Stimulated activated CD8-positive, alpha-beta memory T cell treated with anti-CD3 and anti-CD28 coated beads, Interleukin-4, amount 100 ng/mL, for 4 hours (primary cell): ENCODE data around the gene DOLPP1.

ENCODE experiments used
- DNase-seq, 2 donors: peaks; one replicate each; pipeline ENCODE4 v3.0.0-alpha.2; 2020; ENCODE audit warnings: low read depth in 2 of 2, low spot score in 1 of 2

The DOLPP1 gene

DNA sequence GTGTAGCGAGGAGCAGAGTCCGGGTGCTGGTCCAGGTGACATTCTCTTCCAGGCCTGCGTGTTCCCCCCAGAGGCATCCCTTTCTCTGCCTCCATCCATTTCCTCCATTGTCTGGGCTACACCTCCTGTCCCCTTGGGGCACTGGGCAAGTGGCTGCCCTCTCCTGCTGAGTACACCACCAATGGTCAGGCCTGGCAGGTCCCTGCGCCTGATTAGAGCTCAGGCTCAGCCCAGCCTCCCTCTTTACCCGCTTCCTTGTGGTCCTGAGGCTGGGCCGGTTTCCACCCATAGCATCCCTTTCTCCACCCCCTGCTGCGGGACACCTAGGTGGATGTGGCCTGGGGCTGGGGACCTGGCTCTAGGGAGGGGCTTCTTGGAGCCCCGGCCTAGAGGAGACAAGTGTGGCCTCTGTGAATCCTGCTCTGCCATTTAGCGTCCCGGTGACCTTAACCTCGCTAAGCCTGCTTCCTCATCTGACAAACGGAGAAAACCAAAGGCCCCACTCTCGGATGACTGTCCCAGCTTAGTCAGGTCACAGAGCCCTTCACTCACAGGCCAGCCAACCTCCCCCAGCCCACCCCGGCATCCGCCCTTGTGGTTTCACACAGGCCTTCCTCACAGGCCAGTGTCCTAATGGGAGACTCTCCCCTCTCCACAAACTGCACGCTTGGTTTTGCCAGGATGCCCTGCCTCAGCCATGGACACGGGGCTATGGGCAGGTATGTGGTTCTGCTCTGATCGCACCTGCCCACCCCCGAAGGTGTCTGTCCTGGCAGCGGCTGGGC is 12.9 kb downstream of the DOLPP1 start:
- no peak for DNase-seq

DNA sequence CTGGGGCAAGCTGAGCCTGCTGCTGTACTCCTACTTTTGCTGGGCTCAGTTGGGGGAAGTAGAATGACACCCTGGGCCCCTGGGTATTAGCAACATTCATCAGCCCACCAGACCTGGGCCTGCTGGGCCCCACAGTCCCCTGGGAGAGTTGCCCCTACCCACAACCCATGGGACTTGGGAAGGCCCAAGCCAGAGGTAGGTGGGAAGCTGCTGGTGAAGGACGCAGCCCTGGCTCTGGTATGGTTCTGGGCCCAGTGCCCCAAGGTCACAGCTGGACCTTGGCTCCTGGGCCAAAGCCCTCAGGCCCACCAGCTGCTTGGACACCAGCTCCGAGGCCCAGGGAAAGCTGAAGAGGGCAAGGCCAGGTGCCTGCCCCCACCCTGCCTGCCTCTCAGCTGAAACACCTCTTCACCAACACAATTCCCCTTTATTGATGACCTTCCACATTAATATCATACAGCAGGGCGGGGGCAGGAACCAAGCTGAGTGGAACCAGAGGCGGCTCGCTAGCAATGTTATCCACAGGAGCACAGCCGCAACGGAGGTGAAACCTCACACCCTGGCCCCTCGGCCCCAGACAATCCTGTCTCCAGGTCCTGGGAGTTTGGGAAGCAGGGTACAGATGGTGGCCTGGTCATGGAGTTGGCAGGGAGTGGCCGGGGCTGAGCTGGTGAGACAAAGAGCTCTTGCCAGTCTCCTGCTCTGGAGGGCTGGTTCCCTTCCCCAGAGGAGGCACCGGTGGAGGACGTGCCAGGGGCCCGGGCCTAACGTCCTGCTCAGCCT is 13.7 kb downstream of the DOLPP1 start:
- no peak for DNase-seq

DNA sequence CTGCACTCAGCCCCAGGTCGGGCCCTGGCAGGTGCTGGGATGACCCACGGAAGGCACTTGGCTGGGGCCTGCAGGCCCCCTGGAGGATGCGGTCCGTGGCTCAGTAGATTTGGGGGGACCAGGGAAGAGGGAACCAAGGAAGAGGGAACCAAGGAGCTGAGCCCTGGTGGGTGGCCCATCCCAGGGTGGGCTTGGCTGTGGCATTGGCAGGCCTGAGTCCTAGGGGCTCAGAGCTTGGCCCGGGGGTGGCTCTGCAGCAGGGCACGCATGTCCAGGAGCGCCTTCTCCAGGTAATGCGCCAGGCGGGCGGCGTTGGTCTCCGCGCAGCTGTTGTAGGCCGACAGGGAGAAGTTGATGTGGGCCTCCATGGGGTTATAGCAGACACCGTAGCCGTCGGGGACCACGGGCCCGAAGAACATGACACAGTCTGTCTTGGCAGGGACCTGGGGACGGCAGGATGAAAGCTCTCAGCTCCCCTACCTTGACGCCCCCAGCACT is 14.3 kb downstream of the DOLPP1 start:
- DNase-seq = no peak

DNA sequence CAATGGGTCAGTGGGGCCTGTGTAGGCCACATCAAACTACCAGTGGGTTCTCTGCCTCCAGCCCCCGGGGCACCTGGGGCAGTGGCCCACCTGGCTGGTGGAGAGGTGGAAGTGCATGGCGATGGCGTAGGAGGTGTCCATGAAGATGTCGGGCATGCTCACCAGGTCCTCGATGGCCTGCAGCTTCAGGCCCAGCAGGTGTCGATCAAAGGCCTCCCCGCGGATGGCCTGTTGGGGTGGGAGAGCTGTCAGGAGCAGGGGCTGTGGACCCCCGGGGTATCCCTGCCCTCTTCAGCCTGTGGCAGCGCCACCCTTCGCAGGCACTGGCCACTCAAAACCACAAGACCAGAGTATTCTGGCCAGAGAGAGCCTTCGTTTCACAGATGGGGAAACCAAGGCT is 15.0 kb downstream of the DOLPP1 start:
- DNase-seq = no peak

DNA sequence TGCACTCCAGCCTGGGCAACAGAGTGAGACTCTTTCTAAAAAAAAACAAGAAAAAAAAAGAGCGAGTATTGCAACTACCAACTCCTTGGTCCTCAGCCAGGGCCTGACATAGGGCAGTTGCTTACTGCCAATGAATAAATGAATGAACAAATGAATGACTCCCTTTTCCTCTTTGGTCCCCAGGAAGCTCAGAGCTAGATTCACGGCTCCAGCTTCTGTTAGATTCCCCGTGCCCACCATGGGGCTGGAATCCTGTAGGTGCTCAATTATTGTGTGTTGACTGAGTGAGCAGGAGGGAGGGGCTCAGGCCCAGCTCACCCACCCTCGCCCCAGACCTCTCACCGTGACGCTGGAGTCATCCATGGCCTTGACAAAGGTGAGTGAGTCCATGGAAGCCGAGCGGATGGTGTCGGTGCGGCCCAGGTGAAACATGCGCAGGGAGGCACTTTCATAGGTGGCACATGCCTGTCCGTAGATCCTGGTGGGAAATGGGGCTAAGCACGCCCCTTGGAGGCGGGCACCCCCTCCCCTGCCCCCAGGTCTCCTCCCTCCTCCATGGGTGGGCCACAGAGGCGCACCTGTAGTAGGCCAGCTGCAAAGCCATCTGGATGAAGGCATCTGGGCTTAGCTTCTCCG is 16.9 kb downstream of the DOLPP1 start:
- no peak for DNase-seq

DNA sequence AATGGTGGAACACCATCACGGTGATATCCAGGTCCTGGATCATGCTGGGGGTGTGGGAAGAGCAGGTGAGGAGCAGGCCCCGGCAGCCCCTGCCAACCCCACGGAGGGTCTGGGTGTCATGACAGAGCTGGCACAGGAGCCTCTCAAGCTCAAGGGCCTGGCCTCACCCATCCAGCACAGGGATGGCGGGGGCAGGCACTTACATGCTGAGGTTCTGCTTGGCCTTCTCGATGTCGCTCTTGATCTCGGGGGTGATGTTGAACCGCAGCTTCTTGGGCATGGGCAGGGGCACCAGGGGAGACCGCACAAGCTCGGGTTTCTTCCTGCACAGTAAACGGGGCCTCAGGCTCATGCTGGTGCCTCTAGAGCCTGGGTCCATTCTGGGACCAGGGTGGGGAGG is 17.4 kb downstream of the DOLPP1 start:
- no peak for DNase-seq

DNA sequence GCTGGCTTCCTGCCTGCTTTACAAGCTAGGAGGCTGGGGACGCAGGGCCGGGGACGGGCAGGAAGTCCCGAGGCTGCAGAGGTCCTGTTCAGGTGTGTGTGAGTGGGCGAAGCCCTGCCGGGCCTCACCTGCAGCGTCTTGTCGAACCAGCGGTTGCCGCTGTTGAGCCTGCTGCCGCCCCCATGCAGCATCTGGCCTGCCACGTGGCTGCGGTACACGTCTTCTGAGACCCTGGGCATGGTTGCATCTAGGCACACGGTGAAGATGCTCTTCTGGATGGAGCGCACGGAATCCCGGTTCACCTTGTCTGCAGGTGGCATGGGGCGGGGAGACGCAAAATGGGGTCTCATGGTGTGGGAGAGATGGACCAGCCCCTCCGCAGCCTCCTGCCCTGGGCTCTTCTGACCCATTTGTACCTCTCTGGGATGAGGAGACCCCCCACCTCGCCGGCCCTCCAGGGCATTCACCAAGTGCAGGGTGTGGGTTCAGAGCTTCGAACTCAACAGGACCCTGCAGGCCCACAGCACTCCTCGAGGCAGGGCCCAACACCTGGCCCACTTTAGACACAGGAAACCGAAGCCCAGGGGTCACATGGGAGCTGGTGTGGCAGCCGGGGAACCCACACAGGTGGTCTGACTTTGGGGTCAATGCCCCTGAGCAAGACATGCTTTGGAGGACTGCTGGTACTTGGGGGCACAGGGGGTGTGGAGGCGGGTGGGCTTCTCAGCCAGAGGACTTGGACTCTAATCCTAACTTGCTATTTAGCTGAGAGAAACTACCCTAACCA is 19.7 kb downstream of the DOLPP1 start:
- DNase-seq = no peak

DNA sequence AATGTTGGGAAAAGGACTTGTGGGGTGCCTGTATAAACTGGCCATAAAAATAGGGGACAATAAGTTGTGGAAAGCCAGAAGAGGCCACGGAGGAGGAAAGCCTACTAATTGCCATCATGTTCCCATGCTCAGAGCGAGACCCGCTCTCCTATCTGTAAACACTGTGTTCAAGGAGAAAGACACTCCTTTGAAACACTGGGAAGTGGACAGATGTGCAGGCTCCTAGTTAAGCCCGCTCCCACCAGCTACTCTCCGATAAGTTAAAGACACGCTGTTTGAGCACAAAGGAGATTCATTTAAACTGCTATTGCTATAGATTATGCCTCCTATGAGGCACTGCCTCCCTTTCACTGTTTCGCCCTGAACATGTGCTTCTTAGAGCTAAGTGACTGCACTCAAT is 20.4 kb downstream of the DOLPP1 start:
- DNase-seq = no peak

DNA sequence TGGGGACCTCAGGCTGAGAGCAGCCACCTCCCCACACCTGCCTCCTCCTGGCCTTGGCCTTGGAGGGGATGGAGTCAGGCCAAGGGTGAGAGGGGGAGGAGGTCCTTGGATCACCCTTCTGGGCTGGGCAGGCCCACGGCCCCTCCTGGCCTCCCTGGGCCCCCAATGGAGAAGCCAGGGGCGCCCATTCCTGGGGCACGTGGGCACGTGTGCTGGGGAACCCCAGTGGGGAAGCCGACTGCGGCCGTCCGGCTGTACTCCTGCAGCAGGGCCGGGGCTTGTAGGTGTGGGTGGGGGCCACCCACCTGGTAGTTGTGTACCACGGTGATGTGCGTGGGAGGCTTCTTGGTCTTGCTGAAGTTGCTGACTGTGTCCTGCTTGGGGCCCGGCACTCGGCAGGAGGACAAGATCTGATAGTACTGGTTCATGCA is 21.2 kb downstream of the DOLPP1 start:
- DNase-seq = no peak

DNA sequence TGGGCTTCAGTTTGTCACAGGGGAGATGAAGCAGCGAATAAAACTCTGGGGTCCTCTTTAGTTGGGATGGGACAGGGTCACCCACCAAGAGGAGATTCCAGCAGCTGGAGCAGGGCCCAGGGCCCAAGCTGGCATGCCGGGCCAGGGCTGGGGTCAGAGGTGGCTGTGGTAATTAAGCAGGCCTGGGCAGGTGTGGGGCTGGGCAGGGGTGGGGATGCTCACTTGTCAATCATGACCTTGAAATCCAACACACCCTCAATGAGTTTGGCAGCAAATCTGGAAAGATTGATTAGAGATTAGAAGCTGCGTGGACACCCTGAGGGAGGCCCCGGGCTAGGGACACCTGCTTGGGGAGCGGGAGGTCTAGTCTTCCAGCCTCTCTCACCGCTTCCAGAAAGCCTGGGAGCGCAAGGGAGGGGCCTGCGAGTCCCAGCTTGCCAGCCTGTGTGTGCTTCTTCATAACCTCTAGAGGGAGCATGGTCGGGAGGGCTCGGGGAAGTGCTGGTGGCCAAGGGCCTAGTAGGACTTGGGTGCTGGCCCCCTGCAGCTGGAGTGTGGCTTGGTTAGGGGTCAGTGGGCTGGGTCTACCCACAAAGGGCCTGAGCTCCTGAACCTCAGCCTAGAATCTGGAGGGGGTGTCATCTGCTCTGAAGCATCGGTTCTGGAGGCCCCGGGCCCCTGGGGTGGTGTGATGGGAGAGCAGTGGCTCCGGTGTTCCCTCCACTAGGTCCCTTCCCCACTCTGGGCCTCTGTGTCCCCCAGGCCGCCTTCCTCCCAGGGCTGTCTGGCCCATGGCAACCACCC is 22.1 kb downstream of the DOLPP1 start:
- no peak for DNase-seq

DNA sequence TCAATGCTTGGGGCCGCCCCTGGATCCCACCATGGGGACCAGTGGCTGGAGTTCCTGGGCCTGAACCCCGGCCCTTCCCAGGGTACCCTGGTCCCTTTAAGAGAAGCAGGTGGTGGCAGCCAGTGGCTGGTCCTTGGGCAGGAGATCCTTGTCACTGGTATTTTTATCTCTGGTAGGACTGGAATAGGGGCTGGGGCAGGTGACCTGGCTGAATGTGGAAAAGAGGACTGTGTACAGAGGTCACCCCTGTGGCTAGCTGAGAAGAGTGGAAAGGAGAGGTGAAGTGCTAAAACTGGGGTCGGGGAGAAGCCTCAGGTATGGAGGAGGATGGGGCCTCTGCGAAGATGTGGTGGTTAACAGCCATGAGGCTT is 22.7 kb downstream of the DOLPP1 start:
- DNase-seq = no peak

DNA sequence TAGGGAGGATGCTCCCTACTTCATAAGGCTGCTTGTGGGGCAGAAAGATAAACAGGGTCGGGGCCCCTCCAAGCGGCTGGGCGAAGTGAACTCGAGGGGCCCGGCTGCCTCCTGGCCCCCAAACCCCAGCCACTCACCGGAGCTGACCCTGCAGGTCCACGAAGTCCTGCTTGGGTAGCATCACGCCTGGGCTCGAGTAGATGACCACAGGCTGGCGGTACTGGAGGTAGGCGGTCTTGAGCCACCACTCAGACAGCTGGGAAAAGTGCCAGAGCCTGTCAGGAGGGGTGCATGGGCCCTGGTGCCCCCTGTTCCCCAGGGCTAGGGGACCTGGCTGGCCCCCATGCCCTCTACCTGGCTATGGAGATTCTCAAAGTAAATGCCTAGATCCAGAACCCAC is 23.1 kb downstream of the DOLPP1 start:
- DNase-seq = no peak

DNA sequence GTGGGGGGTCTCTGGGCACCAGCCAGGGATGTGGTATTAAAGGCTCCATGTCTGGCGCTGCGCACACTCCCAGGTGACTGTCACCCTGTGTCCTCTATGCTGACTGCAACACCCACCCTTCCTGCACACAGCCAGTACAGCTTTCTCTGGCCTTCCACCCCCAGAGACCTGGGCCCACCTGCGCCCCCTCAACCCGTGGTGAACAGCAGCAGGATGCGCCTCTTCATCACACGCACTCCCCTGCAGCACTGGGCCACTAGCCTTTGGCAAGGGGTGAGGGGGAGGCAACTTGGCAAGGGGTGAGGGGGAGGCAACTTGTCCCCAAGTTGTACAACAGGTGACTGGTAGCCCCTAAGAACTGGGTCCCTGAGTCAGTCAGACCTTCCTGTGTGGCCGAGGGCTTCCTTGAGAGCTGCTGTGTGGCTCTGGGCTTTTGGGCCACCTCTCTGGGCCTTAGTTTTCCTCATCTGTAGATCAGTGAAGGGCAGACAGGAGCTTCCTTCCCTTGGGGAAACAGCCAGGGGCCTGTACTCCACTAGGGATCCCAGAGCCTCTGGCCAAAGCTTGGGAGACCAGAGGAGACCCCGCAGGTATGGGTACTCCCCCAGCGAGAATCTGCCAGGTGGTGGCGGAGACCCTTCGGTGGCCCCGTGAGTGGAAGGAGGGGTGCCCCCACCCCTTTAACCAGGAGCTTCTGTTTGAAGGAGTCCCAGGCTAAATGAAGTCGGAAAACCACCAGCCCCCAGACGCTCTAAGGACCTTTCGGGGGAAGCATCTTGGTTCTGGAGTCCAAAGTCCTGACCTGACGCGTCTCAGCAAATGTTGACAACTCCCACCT is 25.2 kb downstream of the DOLPP1 start:
- DNase-seq = no peak

DNA sequence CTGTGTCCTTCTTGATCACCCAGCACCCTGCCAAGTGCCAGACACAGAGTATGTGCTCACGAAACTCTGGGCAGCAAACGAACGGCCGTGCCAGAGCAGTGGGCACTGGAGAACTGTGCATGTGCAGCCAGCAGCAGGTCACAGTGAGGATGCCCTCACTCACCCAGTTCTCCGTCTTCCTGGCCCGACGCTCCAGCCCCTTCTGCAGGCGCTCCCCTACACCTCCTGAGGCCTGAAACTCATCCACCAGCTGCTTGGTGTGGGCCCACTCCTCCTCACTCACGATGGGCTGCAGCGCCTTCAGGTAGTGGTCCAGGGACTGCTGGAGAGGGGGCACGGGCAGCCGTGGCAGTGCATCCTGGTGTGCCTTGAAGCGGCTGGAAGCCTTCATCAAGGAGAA is 26.7 kb downstream of the DOLPP1 start:
- DNase-seq = no peak

DNA sequence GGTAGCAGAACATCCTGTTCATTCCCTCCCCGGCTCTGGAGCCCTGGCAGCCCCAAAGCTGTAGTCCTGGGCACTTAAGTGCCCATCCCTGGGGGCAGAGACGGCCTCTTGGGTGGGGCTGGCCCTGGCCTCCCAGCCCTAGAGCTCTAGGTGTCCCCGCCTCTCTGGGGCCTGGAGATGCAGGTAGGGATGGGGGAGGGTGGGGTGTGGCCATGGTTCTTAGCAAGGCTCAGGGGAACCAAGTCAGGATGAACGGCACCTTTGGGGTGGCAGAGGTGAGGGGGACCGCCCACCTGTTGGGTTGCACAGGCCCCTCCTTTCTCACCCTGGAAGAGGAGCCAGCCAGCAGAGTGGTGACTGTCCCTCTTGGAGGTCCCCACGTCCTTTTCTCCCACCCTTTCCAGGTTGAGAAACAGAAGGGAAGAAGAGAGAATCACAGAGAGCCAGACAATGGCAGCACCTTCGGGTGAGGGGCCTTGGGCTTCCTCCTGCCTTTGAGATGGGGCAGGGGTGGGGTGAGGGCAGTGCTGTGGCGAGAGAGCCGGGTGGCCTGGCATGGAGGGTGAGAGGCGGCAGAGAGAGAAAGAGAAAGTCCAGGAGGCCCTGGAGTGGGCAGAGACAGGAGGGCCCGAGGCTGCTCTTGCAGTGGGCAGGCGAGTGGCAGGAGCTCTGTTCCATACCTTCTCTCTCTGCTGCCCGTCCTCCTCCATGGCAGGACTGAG is 27.3 kb downstream of the DOLPP1 start:
- DNase-seq = no peak

DNA sequence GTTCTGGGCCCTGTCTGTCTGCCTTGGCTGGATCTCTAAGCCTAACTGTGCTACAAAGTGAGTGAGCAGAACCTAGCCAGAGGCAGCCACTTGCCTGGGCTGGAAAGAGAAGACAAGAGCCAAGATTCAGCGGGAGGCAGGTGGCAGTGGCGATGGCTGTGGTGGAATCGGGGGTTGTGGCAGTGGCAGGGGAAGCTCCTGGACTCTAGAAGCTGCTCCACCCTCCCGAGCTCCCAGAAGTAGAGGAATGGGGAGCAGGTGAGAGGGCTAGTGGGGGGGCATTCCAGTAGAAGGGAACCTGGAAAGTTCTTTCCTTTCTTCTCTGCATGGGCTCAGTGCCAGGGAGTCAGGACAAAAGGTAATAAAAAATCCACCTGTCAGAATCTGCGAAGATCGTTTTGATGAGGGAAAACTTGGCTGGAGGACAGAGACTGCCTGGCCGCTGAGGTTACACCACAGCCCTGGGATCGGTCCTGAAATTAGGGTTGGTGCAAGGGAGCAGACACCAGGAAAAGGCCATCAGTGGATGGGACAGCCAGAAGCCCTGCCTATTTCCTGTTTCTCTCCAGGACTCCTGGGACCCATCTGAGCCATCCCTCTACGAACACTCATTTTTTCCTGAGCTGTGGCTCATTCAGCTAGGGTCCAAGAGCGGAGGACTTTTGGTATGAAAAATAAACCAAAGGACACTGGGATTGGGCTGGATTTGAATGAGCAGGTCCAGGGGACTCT is 28.1 kb downstream of the DOLPP1 start:
- DNase-seq = no peak

DNA sequence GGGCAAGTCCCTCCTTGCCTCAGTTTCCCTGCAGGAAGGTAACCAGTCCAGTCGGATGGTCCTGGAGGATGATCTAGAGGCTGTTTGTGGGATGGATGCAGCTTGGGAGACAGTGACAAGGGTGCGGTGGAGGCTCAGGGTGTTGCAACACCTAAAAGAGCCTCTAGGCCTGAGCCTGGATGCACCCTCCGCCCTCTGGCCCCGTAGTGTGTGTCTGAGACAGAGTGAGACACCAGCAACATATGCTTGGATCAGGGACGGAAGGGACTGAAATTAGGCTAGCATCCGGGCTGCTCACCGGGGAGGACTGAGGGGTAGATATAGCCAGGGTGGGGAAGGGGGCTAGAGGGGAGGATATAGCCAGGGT is 28.6 kb downstream of the DOLPP1 start:
- DNase-seq = no peak
